HG03457 (cell line): ENCODE results near the gene GAL3ST2.
"Not testable (repeated sequence)": the region's sequence is repeated elsewhere in the genome, so short reads cannot be mapped to it uniquely, and the experiment has no call there.

Experiments used
- ATAC-seq: cut with Tn5 transposase; IDR thresholded peaks from one replicate; pipeline ENCODE4 v1.9.1; 2021; ENCODE audit warnings: moderate number of reproducible peaks; ENCODE audit not compliant: unreplicated experiment

GAL3ST2 gene

GRCh38 chr2:241806217-241806616, 29.6 kb downstream of the GAL3ST2 start:
- not testable (repeated sequence) for ATAC-seq

GRCh38 chr2:241808051-241808720, 31.6 kb downstream of the GAL3ST2 start:
- ATAC-seq = no peak

DNA sequence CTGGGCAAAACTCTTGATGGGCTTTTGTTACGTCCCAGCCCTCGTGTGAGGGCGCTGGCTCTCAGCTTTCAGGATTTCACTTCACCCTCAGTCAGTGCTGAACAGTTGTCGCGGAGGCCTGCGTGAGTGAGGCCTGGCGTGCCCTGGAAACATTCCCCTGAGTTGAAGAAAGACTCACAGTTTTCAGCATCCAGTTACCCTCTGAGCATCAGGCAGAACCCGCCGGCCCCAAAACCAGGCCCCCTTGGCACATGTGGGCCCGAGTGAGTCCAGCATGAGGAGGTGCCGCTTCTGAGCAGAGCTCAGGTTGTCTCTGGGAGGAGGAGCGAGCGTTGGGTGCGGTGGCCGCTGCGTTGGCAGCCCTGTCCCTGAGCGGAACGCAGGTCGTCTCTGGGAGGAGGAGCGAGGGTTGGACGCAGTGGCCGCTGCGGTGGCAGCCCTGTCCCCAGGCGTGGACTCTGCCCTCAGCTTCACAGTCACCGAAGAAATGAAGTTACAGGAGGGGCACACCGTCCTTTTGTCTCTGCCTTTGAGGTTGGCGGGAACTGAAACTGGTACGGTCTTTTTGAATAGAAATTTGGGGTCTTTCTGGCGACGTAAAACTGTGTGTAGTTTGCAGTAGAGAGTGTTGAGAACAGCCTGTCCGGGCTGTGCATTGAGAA, 32.2 kb downstream of the GAL3ST2 start, which contains the start of gene NEU4:
Gene NEU4, plus strand, starts transcription at position 473 of the 662 bp plus-strand sequence. CDS start 5,292 bp downstream, outside the sequence.
- no peak for ATAC-seq

GRCh38 chr2:241809383-241810306, 33.0 kb downstream of the GAL3ST2 start:
- ATAC-seq = no peak

DNA sequence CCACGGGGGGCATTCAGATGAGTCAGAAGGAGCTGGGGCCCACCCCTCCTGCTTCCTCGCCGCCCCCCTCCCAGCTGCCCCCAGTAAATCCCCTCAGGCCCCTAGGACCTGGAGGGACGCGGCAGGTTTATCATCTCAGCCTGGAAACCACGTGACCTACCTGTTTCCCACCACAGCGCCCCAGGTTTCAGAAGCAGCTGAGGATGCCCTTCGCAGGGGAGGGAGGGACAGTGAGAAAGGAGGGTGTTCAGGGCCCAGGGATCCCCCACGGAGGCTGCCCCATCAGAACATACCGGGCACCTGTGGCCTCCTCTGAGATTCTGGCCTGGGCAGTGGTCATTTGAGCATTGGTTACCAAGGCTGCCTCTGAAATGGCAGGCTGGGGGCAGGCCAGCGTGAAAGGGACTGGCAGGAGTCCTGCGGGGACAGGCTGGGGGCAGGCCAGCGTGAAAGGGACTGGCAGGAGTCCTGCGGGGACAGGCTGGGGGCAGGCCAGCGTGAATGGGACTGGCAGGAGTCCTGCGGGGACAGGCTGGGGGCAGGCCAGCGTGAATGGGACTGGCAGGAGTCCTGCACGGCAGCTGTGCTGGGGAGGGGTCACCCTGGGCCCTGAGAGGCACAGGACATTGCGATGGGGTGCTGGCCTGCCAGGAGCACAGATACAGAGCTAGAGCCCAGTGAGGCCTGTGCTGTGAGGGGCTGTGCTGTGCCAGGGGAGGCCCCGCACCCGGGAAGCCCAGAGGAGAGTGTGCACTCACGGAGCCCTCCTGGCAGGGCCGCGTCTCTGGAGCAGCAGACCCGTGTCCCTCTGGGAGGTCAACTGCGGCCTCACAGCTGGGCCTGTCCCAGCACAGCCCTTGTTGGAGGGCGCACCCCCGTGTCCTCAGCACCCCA, 33.9 kb downstream of the GAL3ST2 start:
- ATAC-seq = no peak

- no peak for ATAC-seq
Observed at GRCh38 chr2:241811201-241811951, 34.8 kb downstream of the GAL3ST2 start.

- ATAC-seq = no peak
Observed at GRCh38 chr2:241811952-241812729, 35.5 kb downstream of the GAL3ST2 start.

- ATAC-seq = no peak
Observed at GRCh38 chr2:241812730-241813643, 36.4 kb downstream of the GAL3ST2 start.

DNA sequence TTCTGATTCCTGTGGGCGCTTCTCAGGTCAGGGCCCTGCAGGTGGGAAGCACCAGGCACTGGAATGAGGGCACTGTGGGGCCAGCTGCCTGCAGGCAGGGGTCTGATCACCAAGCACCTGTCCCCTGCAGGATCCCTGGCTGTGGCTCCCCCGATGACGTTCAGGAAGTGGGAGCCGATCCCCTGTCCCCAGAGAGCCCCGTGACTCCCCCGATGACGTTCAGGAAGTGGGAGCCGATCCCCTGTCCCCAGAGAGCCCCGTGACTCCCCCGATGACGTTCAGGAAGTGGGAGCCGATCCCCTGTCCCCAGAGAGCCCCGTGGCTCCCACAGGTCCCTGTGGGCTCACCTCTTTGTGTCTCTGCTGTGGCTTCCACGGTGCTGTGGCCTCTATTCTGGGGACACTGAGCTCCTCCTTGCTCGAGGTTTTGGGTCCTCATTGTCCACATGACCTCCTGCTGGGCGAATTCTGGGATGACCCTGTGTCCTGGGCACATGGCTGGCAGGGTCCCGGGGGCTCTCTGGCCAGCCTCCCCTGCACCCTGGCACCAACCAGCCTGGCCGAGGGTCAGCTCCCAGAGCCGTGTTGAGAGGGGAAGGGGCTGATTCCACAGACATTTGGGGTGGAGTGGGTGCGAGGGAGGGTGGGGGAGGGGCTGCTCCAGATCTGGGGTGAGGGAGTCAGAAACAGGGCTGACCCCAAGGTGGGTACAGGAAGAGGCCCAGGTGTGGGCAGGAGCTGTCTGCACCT, 37.2 kb downstream of the GAL3ST2 start:
- no peak for ATAC-seq

GRCh38 chr2:241814393-241814642, 37.7 kb downstream of the GAL3ST2 start:
- ATAC-seq = no peak

DNA sequence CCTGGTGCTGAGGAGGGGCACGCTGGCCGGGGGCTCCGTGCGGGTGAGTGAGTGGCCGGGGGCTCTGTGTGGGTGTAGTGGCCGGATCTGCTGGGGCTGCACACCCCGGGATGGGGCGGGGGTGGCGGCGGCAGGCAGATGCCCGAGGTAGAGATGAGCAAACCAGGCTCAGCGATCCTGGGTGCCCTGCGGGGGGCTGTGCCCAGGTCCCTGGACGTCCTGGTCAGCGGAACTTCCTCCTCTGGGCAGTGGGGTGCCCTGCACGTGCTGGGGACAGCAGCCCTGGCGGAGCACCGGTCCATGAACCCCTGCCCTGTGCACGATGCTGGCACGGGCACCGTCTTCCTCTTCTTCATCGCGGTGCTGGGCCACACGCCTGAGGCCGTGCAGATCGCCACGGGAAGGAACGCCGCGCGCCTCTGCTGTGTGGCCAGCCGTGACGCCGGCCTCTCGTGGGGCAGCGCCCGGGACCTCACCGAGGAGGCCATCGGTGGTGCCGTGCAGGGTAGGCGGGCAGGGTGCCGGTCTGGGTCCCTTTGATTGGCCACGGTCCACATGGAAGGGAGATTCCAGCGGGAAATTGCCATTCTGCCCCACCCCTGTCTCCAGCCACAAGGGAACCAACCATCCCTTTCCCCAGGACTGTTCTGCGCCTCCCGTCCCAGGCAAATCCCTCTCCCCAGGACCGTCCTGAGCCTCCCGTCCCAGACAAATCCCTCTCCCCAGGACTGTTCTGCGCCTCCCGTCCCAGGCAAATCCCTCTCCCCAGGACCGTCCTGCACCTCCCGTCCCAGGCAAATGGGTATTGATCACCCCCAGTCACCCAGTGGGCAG, 38.2 kb downstream of the GAL3ST2 start:
- no peak for ATAC-seq

DNA sequence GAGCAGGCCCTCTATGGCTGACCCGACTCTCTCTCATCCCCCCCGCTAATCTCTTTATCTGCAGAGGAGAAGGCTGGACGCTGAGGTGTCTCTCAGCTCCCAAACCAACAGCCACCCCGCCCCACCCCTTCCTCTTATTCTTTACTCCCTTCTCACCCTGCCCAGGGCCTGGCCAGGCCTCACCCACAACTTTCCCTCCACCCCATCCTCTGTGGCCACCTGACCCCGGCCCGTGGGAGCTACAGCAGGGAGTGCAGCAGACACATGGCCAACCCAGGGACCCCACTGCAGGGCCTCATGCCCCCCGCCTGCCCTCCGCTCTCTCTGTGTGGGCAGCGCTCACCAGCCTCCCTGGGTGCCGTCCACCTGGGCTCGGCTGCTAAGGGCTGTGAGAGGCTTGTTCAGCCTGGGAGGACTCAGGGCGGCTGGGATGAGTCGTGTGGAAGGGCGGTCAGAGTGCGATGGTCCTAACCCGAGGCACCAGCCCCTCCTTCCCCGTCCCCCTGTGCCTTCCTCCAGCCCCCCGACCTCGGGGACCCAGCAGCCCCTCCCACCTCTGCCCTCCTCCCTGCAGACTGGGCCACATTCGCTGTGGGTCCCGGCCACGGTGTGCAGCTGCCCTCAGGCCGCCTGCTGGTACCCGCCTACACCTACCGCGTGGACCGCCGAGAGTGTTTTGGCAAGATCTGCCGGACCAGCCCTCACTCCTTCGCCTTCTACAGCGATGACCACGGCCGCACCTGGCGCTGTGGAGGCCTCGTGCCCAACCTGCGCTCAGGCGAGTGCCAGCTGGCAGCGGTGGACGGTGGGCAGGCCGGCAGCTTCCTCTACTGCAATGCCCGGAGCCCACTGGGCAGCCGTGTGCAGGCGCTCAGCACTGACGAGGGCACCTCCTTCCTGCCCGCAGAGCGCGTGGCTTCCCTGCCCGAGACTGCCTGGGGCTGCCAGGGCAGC, 39.1 kb downstream of the GAL3ST2 start:
- ATAC-seq = no peak

GRCh38 chr2:241816431-241817121, 40.0 kb downstream of the GAL3ST2 start:
- ATAC-seq = no peak

- no peak for ATAC-seq
Observed at GRCh38 chr2:241817126-241817820, 40.7 kb downstream of the GAL3ST2 start.
